Ishikawa (cell line): ENCODE data around the gene ADGRL3.

Experiments used
- EP300 ChIP-seq: IDR thresholded peaks from 2 replicates; pipeline ENCODE4 v1.6.1; 2012; ENCODE audit warnings: borderline replicate concordance
- MAX ChIP-seq: IDR thresholded peaks from 2 replicates; pipeline ENCODE4 v1.6.1; 2012
- REST ChIP-seq: IDR thresholded peaks from 2 replicates; pipeline ENCODE4 v1.6.1; 2012; ENCODE audit warnings: low read depth, mild to moderate bottlenecking
- YY1 ChIP-seq: IDR thresholded peaks from 2 replicates; pipeline ENCODE4 v1.6.1; 2012; ENCODE audit warnings: low read depth

- TF ChIP-seq MAX (no peak), YY1 (no peak), REST (no peak), EP300 (no peak)
Observed at GRCh38 chr4:61824454-61824853, 624.3 kb downstream of the ADGRL3 start.
